ENCODE measurements around the gene MIER1.

- no peak for TF ChIP-seq CTCF (IDR thresholded peaks at IDR 0.05)
- TF ChIP-seq EZH2phosphoT487 (IDR thresholded peaks at IDR 0.05) = no peak
Observed at GRCh38 chr1:67020765-67021164, 96.0 kb downstream of the MIER1 start.

Data from neural progenitor cell (in vitro differentiated cells).